ENCODE data around the gene FBXL15.

The FBXL15 gene

DNA sequence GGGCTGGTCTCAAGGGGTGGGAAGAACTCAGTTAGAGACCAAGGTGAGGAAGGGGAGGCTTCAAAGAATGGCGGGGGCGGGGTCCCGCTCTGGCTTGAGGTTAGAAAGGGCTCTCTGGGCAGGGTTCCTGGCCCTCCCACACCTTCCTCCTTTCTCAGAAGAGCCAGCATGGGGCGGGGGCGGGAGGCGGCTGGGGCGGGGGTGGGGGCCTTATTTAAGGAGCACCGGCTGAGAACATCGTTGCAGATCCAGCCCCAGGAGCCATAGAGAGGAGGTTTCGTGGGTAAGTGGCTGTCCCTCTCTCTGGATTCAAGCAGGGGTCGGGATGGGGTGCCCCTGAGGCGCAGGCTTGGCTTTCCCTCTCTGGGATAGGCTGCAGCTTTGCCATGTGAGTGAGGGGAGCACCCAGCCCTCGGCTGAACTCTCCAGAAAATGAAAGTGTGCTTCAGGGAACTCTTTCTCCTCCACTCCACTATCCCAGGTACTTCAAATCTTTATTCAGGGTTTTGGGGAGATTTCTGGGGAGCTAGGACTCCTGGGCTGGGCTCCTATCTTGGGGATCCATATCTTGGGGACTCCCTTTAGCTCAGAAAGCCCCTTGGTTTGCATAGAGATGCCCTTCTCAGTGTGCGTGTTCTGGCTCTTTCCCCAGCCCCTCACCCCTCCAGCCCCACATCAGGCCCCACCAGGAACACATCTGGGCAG is 15.0 kb downstream of the FBXL15 start:
- DNase-seq (ENCODE audit: extremely low read depth, low read depth): no peak
- peak overlapping the region; percentile 39 for H3K4me3 ChIP-seq (replicated peaks; ENCODE audit: low read depth, low read length)
- no peak for TF ChIP-seq CTCF (IDR thresholded peaks at IDR 0.05; ENCODE audit: low read depth, low read length, missing control alignments)

DNA sequence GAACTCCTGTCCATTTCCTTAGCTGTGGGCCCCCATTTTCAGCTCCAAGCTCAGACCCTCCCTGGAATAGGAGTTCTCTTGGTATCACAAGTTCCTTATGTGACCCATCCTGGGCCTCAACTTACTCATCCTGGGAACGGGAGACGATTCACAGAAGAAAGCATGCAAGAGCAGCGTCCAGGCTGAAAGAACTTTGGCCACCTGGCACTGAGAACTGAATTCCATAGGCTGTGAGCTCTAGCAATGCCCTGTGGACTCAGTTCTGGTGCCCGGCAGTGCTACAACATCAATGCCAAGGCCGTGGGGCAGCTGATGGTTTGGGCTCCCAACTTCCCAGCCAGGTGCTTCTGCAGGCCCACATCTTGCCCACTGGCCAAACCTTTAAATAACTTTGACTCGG is 15.7 kb downstream of the FBXL15 start:
- no peak for DNase-seq (ENCODE audit: extremely low read depth, low read depth)
- peak overlapping the region; percentile 39 for H3K4me3 ChIP-seq (replicated peaks; ENCODE audit: low read depth, low read length)
- TF ChIP-seq CTCF (IDR thresholded peaks at IDR 0.05; ENCODE audit: low read depth, low read length, missing control alignments): no peak

GRCh38 chr10:102437515-102437914 is 16.9 kb downstream of the FBXL15 start:
- TF ChIP-seq CTCF (IDR thresholded peaks at IDR 0.05; ENCODE audit: low read depth, low read length, missing control alignments): no peak
- no peak overlapping the region for H3K4me3 ChIP-seq (replicated peaks; ENCODE audit: low read depth, low read length)
- DNase-seq (ENCODE audit: extremely low read depth, low read depth): no peak

DNA sequence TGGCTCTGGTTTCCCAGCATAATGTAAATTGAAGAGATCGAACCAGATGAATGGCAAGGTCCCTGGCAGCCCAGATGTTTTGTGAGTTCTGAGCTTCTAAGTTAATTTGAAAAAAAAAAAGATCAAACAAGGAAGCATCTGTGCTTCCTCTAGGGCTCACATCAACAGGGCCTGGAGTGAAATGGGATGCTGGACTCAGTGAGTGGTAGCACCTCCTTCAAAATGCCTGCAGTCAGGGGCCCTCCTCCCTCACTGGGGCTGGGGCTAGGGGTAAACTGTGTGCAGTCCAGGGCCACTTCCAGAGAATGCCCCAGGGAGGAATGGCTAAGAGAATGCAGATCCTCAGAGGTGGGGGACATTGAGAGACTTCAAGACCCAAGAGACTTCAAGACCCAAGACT is 17.7 kb downstream of the FBXL15 start:
- TF ChIP-seq CTCF (IDR thresholded peaks at IDR 0.05; ENCODE audit: low read depth, low read length, missing control alignments): no peak
- DNase-seq (ENCODE audit: extremely low read depth, low read depth): no peak
- H3K4me3 ChIP-seq (replicated peaks; ENCODE audit: low read depth, low read length): no peak overlapping the region

DNA sequence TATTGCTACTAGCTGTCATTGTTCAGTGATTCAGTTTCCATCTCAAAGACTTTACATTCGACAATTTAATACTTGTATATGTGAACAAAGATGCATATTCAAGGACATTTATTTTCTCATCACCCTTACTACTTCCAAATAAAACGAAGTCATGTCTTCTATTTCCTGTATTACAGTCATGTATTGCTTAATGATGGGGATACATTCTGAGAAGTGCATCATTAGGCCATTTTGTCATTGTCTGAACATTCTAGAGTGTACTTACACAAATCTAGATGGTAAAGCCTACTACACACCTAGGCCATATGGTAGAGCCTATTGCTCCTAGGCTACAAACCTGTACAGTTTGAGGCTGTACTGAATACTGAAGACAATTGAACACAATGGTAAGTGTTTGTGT is 24.2 kb downstream of the FBXL15 start:
- H3K4me3 ChIP-seq (replicated peaks; ENCODE audit: low read depth, low read length): no peak overlapping the region
- TF ChIP-seq CTCF (IDR thresholded peaks at IDR 0.05; ENCODE audit: low read depth, low read length, missing control alignments): no peak
- no peak for DNase-seq (ENCODE audit: extremely low read depth, low read depth)

DNA sequence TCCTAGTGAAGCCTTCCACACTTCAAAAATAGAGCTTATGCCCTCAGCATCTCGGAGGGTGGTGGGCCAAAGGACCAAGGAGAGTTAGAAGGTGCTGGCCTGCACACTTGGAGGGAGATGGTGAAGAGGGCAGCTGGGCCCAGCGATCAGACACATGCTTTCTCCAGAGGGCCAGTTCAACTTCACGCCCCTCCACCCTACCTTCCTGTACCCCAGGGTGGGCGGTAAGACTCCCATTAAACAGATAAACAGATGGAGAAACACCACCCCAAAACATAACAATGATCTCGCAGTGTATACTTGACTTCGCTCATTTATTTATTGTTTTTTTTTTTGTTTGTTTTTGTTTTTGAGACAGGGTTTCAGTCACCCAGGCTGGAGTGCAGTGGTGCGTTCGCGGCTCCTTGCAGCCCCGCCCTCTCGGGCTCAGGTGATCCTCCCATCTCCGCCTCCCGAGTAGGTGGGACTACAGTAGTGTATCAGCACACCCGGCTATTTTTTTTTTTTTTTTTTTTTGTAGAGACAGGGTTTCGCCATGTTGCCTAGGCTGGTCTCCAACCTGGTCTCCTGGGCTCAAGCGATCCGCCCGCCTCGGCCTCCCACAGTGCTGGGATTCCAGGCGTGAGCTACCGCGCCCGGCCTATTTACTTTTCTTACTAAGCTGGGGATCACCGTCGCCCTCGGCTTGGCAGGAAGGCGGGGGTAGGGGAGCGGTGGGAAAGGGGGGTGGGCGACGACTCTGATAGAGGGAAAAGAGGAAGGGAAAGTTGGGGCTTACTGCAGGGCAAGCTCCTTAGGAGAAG is 28.9 kb downstream of the FBXL15 start:
- no peak for TF ChIP-seq CTCF (IDR thresholded peaks at IDR 0.05; ENCODE audit: low read depth, low read length, missing control alignments)
- no peak for DNase-seq (ENCODE audit: extremely low read depth, low read depth)
- peak overlapping the region; percentile 86 for H3K4me3 ChIP-seq (replicated peaks; ENCODE audit: low read depth, low read length)

Data from HFF-Myc (cell line).